HG03135 (cell line): Measurements from ENCODE around the gene GUF1.

Experiments
- ATAC-seq: cut with Tn5 transposase; IDR thresholded peaks from one replicate; pipeline ENCODE4 v1.9.1; 2021; ENCODE audit warnings: mild to moderate bottlenecking, moderate library complexity; ENCODE audit not compliant: unreplicated experiment

The GUF1 gene

GRCh38 chr4:44678094-44679041, at the start of gene GUF1:
Gene GUF1 (plus strand): TSS chr4:44678420. CDS start chr4:44678623, 203 bp downstream.
- ATAC-seq = peak; percentile 98

GRCh38 chr4:44629280-44629866, 48.8 kb upstream of the GUF1 start:
- peak; percentile 95 for ATAC-seq

- ATAC-seq = no peak
Measured at GRCh38 chr4:44632089-44632488, 46.1 kb upstream of the GUF1 start.

- ATAC-seq = no peak
Measured at GRCh38 chr4:44632733-44633132, 45.5 kb upstream of the GUF1 start.

GRCh38 chr4:44638091-44638490, 40.1 kb upstream of the GUF1 start:
- ATAC-seq = no peak

- ATAC-seq = no peak
Measured at GRCh38 chr4:44646151-44646550, 32.1 kb upstream of the GUF1 start.

- no peak for ATAC-seq
Measured at GRCh38 chr4:44651425-44651824, 26.8 kb upstream of the GUF1 start, which contains the start of gene YIPF7. Gene YIPF7 (minus strand): TSS chr4:44651625. CDS start chr4:44650100, 1,525 bp downstream.

GRCh38 chr4:44652002-44652401, 26.2 kb upstream of the GUF1 start:
- ATAC-seq = no peak

GRCh38 chr4:44660396-44660795, 17.8 kb upstream of the GUF1 start:
- ATAC-seq = no peak

- ATAC-seq = no peak
Measured at GRCh38 chr4:44661940-44662622, 16.1 kb upstream of the GUF1 start.

- ATAC-seq = no peak
Measured at GRCh38 chr4:44662623-44663005, 15.6 kb upstream of the GUF1 start.

- no peak for ATAC-seq
Measured at GRCh38 chr4:44663539-44664263, 14.5 kb upstream of the GUF1 start.

- ATAC-seq = no peak
Measured at GRCh38 chr4:44668526-44668925, 9.7 kb upstream of the GUF1 start.

- no peak for ATAC-seq
Measured at GRCh38 chr4:44670506-44671199, 7.6 kb upstream of the GUF1 start.

GRCh38 chr4:44671636-44672035, 6.6 kb upstream of the GUF1 start:
- no peak for ATAC-seq

GRCh38 chr4:44674471-44674870, 3.7 kb upstream of the GUF1 start:
- no peak for ATAC-seq

- ATAC-seq = no peak
Measured at GRCh38 chr4:44675366-44675765, 2.9 kb upstream of the GUF1 start.

- peak; percentile 7 for ATAC-seq
Measured at GRCh38 chr4:44679060-44679459, 840 bp downstream of the GUF1 start.

GRCh38 chr4:44684648-44685047, 6.4 kb downstream of the GUF1 start:
- ATAC-seq = no peak

GRCh38 chr4:44700427-44700826, 22.2 kb downstream of the GUF1 start:
- ATAC-seq = no peak
